Kidney (tissue), 14 donors: ENCODE measurements around the gene HSPA12A. TPM values are rescaled to one million over a fixed set of nuclear protein-coding genes. Genes with fewer than 3 reads are reported as not detected.

Source experiments
- DNase-seq, 5 donors: peaks; one replicate each; pipeline ENCODE4 v3.0.0-alpha.2; 2013 to 2020
- FAIRE-seq: peaks from 2 replicates; lab custom pipeline; 2012; peaks lifted over from hg19 to GRCh38; lab: Jason Lieb, UNC
- H3K27ac ChIP-seq, 2 donors: one replicate each; pipeline ENCODE4 v1.7.0; 2013; ENCODE audit warnings: low read depth in 2 of 2, low read length in 2 of 2, inconsistent platforms in 1 of 2
- H3K27me3 ChIP-seq: one replicate; pipeline ENCODE4 v1.7.1; 2013; ENCODE audit warnings: low read length, inconsistent platforms; ENCODE audit not compliant: control insufficient read depth, insufficient read depth
- H3K36me3 ChIP-seq, 3 donors: one replicate each; pipeline versions ENCODE4 v1.7.0 to v1.7.1; 2013; ENCODE audit warnings: low read length in 3 of 3, control low read depth in 1 of 3, inconsistent platforms in 1 of 3; ENCODE audit not compliant: insufficient read depth in 3 of 3, control insufficient read depth in 2 of 3
- H3K4me1 ChIP-seq, 3 donors: one replicate each; pipeline versions ENCODE4 v1.7.0 to v1.7.1; 2013; ENCODE audit warnings: low read length in 3 of 3, inconsistent platforms in 1 of 3, low read depth in 1 of 3; ENCODE audit not compliant: control insufficient read depth in 2 of 3, insufficient read depth in 2 of 3
- H3K4me3 ChIP-seq, 3 donors: one replicate each; pipeline versions ENCODE4 v1.7.0 to v1.8.1; 2013; ENCODE audit warnings: low read length in 3 of 3, control low read depth in 1 of 3, inconsistent platforms in 1 of 3
- H3K9ac ChIP-seq, 3 donors: one replicate each; pipeline versions ENCODE4 v1.7.0 to v1.7.1; 2013; ENCODE audit warnings: low read length in 3 of 3, control low read depth in 1 of 3, inconsistent platforms in 1 of 3
- H3K9me3 ChIP-seq, 3 donors: one replicate each; pipeline versions ENCODE4 v1.7.0 to v1.7.1; 2013; ENCODE audit warnings: low read length in 3 of 3, control low read depth in 1 of 3, inconsistent platforms in 1 of 3; ENCODE audit not compliant: control insufficient read depth in 2 of 3, insufficient read depth in 1 of 3
- CTCF ChIP-seq: IDR thresholded peaks from 3 replicates; pipeline ENCODE4 v1.5.1; 2012; ENCODE audit warnings: mild to moderate bottlenecking, moderate library complexity, borderline replicate concordance; ENCODE audit not compliant: insufficient read depth; ENCODE audit errors: extremely low read depth
- intact Hi-C: fragments of 100-400 bp; cut with DNase I; formaldehyde crosslinking; loops from one replicate; pipeline ENCODE4 v1.11.1; 2022
- polyA plus RNA-seq: library from polyadenylated mRNA; stranded (reverse); fragments of 350-450 nt; fragmentation: Illumina TruSeq; extraction: RNeasy Lipid Tissue Mini Kit (QIAGEN cat#74804); gene quantifications from one replicate; pipeline ENCODE4 v1.2.3, GENCODE V29; 2014; ENCODE audit warnings: low read depth, low replicate concordance; ENCODE audit not compliant: insufficient read depth
- total RNA-seq: library from RNA; stranded (reverse); fragmentation: NEBNext Ultra II Directional; extraction: Animal tissue kit (Norgen Biotek cat#: 25700); gene quantifications from one replicate; pipeline ENCODE4 v1.2.1, GENCODE V29; 2021
- donor health status: control.
- donor health status: control.
- donor health status: control.
- donor health status: control.
- donor health status: control.
- donor health status: DM: yes; HTN: yes; CAD: no.
- donor health status: Normal renal cell carcinoma (clear cell type).

HSPA12A gene
- total and polyA plus RNA-seq, 2 donors from 2014 or later = 18.9 to 33.5 TPM

- Histone ChIP-seq H3K4me1 (no peaks in the 10 kb centered on the region), H3K9me3 (no peaks in the 10 kb centered on the region), H3K27ac (no peak overlapping the region), H3K4me3 (no peak overlapping the region), H3K36me3 (peaks cover 2 to 8% (median 7%) of the 10 kb centered on the region in 3 donors), H3K9ac (no peak overlapping the region), H3K27me3 (no peaks in the 10 kb centered on the region)
- FAIRE-seq (no peak), DNase-seq (no peak)
- no peak for TF ChIP-seq CTCF
- intact Hi-C loops = no loop called here
These were observed 71.7 kb downstream of the HSPA12A start for GRCh38 chr10:116670706-116671105.

GRCh38 chr10:116669832-116670644, 72.3 kb downstream of the HSPA12A start:
- no peak for TF ChIP-seq CTCF
- H3K9ac ChIP-seq = no peak overlapping the region
- H3K36me3 ChIP-seq = peaks cover 2 to 8% (median 7%) of the 10 kb centered on the region in 3 donors
- peak; percentile 76 to 89 (median 78) for DNase-seq
- H3K27me3 ChIP-seq = no peaks in the 10 kb centered on the region
- H3K27ac ChIP-seq = no peak overlapping the region
- no peaks in the 10 kb centered on the region for H3K9me3 ChIP-seq
- no peaks in the 10 kb centered on the region for H3K4me1 ChIP-seq
- intact Hi-C loops = no loop called here
- FAIRE-seq = no peak
- peak overlapping the region in 1 of 3 donors; percentile 38 for H3K4me3 ChIP-seq

GRCh38 chr10:116669080-116669479, 73.3 kb downstream of the HSPA12A start:
- FAIRE-seq (no peak), DNase-seq (no peak)
- Histone ChIP-seq H3K36me3 (peaks cover 2 to 8% (median 7%) of the 10 kb centered on the region in 3 donors), H3K4me1 (no peaks in the 10 kb centered on the region), H3K9ac (no peak overlapping the region), H3K27ac (no peak overlapping the region), H3K27me3 (no peaks in the 10 kb centered on the region), H3K4me3 (no peak overlapping the region), H3K9me3 (no peaks in the 10 kb centered on the region)
- intact Hi-C loops = no loop called here
- TF ChIP-seq CTCF = no peak
